GM18508 (cell line): Measurements from ENCODE around the gene CYS1.
"Not testable (repeated sequence)": the region's sequence is repeated elsewhere in the genome, so short reads cannot be mapped to it uniquely, and the experiment has no call there.

ENCODE experiments used
- ATAC-seq: cut with Tn5 transposase; IDR thresholded peaks from one replicate; pipeline ENCODE4 v1.9.1; 2021; ENCODE audit warnings: moderate number of reproducible peaks; ENCODE audit not compliant: insufficient read depth, unreplicated experiment

CYS1 gene

DNA sequence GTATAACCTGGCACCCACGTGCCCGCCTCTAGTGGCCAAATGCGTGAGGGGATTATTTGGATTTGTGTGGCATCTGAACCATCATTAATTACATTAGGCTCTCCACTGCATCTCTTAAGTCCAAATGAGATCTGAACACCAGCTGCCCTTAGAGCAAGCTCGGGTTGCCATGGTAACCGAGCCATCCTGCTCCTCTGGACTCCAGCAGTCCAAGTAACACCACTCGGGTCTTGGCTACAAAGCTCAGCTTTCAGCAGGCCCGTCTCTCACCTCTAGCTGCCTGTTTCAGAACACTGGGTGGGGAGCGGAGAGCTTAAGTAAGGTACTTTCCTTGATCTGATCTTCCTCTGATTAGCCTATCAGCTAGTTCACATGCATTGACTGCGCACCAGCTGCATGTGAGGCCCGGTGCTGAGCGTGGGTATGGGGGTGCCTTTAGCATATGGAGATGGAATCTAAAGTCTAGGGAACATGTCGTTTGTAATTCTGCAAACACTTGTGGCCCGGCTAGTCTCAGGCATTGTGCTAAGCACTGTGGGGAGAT lies 14.1 kb upstream of the CYS1 start:
- no peak for ATAC-seq

DNA sequence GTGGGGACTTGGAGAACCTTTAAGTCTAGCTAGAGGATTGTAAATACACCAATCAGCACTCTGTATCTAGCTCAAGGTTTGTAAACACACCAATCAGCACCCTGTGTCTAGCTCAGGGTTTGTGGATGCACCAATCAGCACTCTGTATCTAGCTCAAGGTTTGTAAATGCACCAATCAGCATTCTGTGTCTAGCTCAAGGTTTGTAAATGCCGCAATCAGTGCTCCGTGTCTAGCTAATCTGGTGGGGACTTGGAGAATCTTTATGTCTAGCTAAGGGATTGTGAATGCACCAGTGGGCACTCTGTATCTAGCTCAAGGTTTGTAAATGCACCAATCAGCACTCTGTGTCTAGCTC lies 11.7 kb upstream of the CYS1 start:
- ATAC-seq = not testable (repeated sequence)

DNA sequence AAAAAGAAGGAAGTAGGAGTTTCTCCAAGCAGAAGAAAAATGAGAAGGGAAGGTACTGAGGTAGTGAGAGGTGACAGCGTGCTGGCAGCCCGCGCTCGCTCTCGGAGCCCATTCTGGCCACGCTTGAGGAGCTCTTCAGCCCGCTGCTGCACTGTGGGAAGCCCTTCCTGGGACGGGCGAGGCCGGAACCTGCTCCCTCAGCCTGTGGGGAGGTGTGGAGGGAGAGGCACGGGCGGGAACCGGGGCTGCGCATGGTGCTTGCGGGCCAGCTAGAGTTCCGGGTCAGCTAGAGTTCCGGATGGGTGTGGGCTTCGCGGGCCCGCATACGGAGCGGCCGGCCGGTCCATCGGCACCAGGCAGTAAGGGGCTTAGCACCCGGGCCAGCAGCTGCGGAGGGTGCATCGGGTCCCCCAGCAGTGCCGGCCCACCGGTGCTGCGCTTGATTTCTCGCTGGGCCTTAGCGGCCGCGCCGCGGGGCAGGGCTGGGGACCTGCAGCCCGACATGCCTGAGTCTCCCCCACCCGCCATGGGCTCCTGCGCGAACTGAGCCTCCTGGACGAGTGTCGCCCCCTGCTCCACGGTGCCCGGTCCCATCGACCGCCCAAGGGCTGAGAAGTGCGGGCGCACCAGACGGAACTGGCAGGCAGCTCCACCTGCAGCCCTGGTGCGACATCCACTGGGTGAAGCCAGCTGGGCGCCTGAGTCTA lies 11.1 kb upstream of the CYS1 start:
- no peak for ATAC-seq

DNA sequence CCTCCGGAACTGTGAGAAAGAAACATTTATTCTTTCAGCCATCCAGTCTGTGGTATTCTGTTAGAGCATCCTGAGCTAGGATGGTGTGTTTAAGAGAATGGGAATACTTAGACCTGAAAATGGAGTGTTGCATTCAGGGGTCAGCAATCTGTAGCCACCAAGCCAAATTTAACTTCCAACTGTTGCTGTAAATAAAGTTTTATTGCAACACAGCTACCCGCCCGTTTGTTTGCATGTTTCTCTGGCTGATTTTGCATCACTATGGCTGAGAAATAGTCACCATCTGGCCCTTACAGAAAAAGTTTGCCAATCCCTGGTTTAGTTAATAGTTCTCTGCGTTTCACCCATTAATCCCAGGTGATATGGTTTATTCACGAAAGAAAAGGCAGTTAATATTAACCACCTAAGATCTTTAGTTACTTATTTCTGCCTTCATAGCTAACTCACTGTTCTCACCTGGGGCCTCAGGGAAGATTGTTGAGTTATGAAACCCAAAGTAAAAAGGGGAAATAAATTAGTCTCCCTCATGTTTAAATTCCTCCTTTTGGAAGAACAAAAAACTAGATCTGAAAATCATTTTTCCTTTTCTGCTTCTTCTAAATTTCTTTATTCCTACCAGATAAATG lies 9.5 kb upstream of the CYS1 start:
- no peak for ATAC-seq

DNA sequence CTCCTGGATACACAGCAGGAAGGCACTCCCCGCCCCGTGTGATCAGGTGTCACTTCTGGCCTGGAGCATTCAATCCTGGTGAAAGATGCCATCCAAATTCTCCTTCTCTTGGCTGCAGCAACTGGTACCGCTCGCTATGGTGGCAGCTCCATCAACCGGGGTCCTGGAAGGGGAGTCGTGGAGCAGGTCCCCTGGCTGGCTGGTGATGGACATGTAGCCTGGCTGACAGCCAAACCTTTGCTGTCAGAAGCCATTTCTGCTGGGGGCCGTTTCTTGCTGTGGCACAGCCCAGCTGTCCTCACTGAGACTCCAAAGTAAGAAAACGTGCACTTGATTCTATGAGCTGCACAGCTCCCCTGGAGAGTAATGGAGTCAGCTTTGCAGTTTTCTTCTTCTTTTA lies 7.1 kb upstream of the CYS1 start:
- no peak for ATAC-seq

DNA sequence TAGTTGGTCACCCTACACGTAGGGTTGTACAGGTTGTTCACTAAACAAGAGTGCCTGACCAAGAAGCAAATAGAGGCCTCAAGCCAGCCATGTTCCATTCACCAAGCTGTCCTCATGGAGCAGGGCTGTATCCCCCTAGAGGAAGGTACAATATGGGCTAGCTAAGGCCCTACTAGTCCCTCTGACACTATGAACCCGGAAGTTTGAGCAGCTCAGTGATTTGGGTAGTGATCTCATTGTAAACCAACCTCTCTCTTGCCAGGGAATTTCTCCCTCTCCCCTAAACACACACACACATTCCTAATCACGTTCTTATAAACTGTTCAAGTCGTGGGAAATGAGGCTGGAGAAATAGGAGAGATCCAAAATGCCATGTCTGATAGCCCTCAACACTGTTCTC lies 6.7 kb upstream of the CYS1 start:
- no peak for ATAC-seq

DNA sequence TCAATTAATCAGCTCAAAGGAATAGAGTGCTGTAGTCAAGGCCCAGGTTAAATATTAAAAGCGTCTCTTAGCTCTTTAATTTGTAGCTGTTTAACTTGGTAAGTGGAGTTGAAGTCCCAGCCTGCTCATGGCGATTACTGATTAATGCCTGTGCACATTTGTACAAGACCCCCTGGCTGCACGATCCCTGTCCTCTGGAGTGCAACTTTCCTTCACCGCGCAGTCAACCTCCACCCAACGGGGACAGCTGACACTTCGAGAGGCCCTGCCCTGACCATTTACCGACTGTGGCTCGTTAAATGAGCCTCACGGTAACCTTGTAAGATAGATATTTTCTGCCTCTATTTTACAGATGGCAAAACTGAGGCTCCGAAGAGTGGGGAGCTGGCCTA lies 5.5 kb upstream of the CYS1 start:
- ATAC-seq = no peak

DNA sequence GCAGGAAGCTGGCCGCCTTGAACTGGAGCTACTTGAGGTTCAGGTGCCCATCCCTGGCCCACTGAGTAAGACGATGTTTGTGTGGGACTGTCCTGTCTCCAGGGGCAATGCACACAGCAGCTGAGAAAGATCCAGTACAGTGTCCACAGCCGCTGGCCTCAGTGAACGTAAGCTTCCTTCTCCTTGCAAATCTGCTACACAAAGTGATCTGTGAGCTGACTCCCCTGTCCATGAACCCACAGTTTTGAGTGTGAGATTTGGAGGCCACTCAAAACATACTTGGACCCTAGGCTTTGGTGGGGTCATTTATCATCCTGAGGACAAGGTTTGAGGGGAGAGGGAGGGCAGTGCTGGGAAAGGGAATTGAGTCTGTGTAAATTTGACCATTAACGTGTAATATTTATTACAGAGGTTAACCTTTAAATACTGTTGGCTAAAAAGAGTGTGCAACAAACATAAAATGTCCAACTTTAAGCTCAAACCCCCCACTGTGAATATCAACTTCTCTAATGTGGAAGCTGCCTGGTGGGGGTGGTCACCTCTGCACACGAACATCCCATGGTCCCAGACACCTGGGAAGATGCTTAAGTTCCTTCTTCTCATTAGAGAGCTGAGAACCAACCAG lies 4.9 kb upstream of the CYS1 start:
- ATAC-seq = no peak

DNA sequence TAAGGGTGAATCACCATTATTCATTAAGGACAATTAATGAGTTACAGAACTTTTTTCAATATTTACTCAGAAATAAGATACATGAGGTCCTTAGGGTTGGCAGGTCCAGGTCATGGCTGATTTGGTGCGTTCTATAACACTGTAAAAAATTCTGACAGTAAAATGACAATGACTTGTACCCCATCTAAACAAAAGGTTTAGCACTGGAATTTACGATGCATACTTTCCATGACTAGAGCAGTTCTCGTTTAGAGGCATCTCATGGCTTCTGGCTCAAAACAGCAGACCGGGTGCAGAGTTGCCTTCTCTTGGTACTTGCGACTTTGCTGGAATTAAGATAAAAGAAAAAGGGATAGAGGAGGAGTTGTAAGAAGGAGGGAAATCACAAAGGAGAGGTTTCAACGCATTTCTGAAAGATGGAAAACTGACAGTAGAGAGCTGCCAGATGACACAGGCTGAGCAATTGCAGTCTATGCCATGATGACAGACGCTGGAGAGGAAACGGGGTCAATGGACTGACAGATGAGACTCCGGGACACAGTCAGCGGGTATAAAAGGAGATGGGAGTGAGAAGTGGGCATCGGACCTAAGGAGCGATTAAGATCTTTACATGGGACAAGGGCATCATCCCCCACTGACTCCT lies 4.1 kb upstream of the CYS1 start:
- no peak for ATAC-seq

DNA sequence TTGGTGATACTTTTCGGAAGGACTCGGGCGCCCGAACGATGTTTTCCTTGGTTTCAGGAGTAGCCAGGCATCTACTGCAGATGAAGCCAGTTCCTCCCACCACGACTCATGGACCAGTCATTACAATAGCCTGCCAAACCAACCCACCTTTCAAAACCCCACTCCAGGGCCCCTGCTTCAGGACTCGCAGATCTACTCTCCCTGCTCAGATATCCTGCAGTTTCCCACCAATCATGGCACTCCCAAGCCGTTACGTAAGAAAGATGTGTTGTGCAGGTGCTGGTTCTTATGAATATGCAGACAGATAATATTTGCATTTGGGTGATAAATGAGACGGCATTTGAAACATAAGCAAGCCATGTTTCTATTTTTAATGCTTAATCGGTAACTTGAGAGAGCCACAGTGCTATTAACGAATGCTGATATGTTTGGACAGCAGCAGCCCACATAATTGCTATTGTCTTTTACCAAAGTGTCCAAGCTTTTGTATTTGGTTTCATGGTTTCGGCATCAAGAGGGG lies 3.5 kb upstream of the CYS1 start:
- no peak for ATAC-seq

DNA sequence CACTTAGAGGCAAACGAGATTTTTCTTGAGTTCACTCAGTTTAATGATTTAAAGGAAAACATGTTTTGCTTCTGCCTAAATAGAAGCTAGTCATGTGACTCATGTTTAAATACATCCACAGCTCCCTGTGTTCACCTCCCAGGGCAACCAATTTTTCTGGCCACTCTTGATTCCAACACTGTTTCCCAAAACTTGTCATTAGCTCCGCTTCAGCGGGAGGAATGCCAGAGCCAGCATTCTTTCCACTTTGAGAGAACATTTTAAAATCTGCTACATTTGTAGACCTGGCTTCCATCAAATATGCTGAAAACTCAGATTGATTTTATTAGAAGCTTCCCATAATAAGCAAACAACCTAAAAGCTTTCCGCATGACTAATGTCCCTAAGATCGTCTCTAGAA lies 2.8 kb upstream of the CYS1 start:
- ATAC-seq = no peak

DNA sequence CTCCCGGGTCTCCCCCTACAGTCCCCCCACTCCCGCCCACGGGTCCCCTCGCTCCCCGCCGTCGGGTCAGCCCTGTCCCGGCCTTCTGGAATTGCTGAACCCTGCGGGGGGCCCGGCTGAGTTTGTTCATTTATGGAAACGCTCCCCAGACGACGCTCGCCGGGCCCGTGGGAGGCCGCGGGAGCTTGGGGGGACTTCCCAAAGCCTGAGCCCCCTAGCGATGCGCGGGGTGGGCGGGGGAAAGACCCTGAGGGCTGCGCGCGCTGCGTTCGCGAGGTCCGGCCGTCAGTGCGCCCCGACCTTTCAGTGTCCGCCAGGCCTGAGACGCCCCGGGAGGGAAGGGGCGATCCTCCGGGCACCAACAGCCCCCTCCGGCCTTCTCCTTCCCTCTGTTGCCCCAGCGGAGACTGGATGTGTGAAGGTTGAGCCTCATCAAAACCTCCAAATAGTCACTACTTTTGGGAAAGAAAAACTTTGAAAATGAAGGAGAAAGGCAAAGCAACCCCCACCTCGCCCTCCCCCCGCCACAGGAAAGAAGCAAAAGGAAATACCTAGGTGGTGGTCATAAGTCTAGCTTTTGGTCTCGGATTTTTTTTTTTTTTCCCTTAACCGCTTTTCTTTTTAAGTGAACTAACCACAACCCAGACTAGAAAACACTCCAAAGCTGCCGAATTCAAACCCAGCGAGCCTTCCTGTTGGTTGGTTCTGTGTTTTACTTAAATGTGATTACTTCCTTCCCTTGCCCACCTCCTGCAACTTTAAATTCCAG lies 509 bp upstream of the CYS1 start:
- ATAC-seq = no peak

DNA sequence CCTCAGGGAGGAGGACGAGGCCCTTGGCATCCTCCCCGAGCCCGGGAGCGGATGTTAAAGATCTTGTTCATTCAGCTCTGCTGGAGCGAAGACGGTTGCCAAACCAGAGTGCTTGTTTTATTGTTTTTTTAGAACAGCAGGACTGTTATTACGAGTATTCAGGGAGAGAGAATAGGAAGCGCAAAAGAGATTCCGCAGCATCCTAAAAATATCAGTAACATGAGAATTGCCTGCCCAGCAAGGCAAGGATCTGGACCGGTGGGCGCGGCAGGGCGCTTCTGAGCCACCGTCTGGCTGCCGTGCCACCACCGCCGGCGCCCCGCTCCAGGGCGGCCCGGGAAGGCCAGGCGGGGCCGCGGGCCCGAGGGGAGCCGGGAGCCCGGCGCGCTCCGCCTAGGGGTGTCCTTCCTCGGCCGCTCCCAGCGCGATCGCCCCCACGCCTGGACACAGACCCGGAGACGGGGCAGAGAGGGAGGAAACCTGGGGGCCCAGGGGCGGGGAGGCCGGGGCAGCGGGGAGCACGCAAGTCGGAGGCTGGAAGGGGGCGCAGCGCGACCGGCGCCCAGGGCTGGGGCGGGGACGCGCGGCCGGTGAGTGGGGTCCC lies 843 bp downstream of the CYS1 start:
- no peak for ATAC-seq

DNA sequence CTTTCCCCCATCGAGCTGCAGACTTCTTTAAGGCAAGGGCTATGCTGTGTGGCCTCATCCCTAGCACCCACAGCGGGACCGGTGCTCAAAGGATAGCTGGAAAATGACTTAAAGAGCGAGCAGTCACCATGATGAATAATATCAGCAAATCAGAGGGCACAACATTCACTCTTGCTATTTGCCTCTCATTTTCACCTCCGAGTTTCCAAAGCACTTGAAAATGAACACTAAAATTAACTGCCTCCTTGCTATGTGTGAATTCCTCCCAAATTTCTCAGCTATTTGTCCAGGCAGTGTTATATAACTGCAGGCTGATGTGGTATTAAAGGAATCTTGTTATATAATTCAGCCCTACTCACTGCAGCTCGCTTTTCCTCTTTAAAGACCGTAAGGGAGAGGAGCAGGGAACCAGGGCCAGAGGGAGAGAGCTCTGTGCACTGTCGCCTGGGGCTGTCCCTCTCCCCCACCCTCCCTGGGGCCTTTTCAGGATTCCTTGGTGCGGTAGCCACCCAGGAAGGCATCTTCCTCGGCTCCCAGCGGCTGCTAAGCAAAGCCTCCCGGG lies 1.4 kb downstream of the CYS1 start:
- no peak for ATAC-seq

DNA sequence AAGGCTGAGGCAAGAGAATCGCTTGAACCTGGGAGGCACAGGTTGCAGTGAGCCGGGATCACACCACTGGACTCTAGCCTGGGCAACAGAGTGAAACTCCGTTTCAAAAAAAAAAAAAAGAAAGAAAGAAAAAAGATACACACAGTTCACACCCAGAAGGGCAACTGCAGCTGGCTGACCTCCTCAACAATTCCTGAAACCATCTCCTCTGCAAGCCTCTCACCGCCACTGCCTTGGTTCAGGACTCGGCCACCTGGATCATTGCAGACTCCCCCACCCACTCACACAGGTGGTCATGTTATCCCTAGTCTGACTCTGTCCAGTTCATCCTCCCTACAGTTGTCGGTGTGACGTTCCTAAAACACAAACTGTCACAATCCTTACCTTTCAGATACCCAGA lies 2.2 kb downstream of the CYS1 start:
- no peak for ATAC-seq

DNA sequence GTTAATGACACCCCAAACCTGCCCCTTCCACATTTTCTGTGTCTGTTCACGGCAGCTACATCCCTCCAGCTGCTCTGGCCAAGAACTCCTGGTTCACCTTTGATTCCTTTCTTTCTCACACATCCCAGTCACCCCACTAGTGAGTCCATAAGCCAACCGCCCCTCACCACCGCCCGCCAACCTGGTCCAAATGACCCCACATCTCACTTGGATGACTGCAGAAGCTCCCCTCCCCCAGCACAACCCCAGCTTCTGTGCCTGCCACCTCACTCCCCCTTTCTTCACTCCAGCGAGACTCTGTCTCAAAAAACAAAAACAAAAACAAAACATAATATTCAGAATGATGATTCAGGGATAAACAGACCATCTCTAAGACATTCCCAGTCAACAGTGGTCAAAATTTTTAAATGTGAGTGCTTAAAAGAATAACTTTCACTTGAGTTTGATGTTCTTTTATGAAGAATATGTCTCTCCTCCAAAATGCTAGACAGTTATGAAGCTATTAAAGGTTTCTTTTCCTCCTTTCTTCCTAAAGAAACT lies 3.2 kb downstream of the CYS1 start:
- no peak for ATAC-seq

DNA sequence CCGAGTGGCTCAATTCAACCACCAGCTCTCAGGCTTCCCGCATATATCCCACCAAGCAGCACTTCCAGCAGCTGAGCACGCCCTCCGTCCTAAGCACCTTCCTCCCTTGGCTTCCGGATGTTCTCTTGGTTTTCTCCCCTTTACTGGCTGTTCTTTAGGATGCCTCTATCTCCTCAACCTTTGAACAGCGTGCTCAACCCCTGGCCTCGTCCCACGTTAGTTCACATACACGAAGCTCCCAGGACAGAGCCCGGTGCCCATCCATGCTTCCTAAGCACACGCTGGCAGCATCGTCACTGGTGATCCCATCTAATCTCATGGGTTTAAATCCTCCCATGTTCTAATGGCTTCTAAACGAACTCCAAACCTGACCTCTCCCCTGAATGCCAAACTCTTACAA lies 3.7 kb downstream of the CYS1 start:
- no peak for ATAC-seq

DNA sequence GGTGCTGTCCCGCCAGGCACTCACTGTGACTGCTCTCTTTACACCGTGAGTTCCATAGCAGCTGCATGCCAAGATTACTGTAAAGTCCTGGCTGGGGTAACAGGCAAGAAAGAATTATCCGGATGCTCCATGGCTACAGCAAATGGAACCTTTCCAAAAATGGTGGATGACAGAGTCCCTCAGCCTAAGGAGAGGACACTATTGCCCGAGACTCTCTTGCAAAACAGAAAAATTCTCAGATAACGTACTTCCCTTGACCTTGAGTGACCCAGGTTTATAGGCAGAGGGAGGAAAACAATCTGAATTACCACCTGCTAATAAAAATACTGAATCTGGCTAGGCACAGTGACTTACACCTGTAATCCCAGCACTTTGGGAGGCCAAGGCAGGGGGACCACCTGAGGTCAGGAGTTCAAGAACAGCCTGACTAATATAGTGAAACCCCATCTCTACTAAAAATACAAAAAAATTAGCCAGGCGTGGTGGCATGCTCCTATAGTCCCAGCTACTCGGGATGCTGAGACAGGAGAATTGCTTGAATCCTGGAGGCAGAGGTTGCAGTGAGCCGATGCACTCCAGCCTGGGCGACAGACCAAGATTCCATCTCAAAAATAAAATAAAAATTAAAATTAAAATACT lies 4.5 kb downstream of the CYS1 start:
- no peak for ATAC-seq

DNA sequence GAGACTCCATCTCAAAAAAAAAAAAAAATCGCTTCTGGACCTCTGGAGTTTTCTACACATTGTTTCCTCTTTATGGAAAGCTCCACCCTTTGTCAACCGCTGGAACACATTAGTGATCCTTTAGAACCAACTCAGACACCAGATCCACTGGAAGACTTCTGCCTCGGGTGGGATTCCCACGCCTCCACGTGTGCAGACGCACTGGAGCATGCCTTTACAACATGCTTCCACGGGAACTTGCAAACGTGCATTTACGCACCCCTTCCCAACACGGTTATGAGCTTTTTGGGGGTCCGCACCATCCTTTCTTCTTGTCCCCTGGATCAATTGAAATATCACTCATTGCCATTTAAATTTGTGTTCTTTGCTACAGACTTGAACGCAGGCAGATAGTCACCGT lies 5.1 kb downstream of the CYS1 start:
- ATAC-seq = no peak
